WTC11 (cell line): Measurements from ENCODE around the gene ZNF467.

Experiments used
- CREB1 ChIP-seq: sonication (generic); formaldehyde crosslinking; IDR thresholded peaks from 2 replicates; pipeline ENCODE4 v1.8.0; 2023; ENCODE audit warnings: mild to moderate bottlenecking, missing genetic modification reagents
- JUN ChIP-seq: sonication (generic); formaldehyde crosslinking; IDR thresholded peaks from 2 replicates; pipeline ENCODE4 v1.8.0; 2023; ENCODE audit warnings: mild to moderate bottlenecking, missing genetic modification reagents
- TEAD1 ChIP-seq: sonication (generic); formaldehyde crosslinking; IDR thresholded peaks from 2 replicates; pipeline ENCODE4 v1.8.0; 2022; ENCODE audit warnings: mild to moderate bottlenecking, missing genetic modification reagents
- ZNF263 ChIP-seq: sonication (generic); formaldehyde crosslinking; IDR thresholded peaks from 2 replicates; pipeline ENCODE4 v1.8.1; 2022; ENCODE audit warnings: low read depth, mild to moderate bottlenecking, moderate library complexity, missing genetic modification reagents
- TF ChIP-seq, protein P1 (sequence below): fragments of 200-600 bp; IDR thresholded peaks from 2 replicates; pipeline ENCODE4 v1.8.0; 2022; ENCODE audit warnings: antibody characterized with exemption
- TF ChIP-seq, protein P2 (sequence below): sonication (generic); formaldehyde crosslinking; IDR thresholded peaks from 2 replicates; pipeline ENCODE4 v1.8.1; 2022; ENCODE audit warnings: low read depth, missing genetic modification reagents, borderline replicate concordance

- TF ChIP-seq JUN (no peak), ZNF263 (CRISPR knock-in tag) (no peak), TEAD1 (no peak), CREB1 (CRISPR knock-in tag) (no peak)
- TF ChIP-seq, protein P1, sequence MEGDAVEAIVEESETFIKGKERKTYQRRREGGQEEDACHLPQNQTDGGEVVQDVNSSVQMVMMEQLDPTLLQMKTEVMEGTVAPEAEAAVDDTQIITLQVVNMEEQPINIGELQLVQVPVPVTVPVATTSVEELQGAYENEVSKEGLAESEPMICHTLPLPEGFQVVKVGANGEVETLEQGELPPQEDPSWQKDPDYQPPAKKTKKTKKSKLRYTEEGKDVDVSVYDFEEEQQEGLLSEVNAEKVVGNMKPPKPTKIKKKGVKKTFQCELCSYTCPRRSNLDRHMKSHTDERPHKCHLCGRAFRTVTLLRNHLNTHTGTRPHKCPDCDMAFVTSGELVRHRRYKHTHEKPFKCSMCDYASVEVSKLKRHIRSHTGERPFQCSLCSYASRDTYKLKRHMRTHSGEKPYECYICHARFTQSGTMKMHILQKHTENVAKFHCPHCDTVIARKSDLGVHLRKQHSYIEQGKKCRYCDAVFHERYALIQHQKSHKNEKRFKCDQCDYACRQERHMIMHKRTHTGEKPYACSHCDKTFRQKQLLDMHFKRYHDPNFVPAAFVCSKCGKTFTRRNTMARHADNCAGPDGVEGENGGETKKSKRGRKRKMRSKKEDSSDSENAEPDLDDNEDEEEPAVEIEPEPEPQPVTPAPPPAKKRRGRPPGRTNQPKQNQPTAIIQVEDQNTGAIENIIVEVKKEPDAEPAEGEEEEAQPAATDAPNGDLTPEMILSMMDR: no peak
- TF ChIP-seq, protein P2, sequence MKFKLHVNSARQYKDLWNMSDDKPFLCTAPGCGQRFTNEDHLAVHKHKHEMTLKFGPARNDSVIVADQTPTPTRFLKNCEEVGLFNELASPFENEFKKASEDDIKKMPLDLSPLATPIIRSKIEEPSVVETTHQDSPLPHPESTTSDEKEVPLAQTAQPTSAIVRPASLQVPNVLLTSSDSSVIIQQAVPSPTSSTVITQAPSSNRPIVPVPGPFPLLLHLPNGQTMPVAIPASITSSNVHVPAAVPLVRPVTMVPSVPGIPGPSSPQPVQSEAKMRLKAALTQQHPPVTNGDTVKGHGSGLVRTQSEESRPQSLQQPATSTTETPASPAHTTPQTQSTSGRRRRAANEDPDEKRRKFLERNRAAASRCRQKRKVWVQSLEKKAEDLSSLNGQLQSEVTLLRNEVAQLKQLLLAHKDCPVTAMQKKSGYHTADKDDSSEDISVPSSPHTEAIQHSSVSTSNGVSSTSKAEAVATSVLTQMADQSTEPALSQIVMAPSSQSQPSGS (CRISPR knock-in tag): no peak
Observed at GRCh38 chr7:149768931-149769330, 4.5 kb downstream of the ZNF467 start.
